Neural cell (in vitro differentiated cells): ENCODE data around the gene UGT2A2. TPM values are rescaled to one million over a fixed set of nuclear protein-coding genes. Genes with fewer than 3 reads are reported as not detected.

Experiments
- H2AFZ ChIP-seq: fragments of 200-600, 300-800 bp; sonication (generic), shearing (Covaris generic); 2 replicates; pipeline ENCODE4 v1.6.0; 2014; ENCODE audit warnings: low read depth, mild to moderate bottlenecking, antibody characterized with exemption, low read length, moderate library complexity
- H3F3A ChIP-seq: fragments of 200-600 bp; shearing (Covaris generic); 2 replicates; pipeline ENCODE4 v1.6.1; 2016; ENCODE audit warnings: mild to moderate bottlenecking, moderate library complexity, mixed read lengths, antibody characterized with exemption, low read length; ENCODE audit not compliant: insufficient read depth, poor library complexity, severe bottlenecking
- H3K27ac ChIP-seq: fragments of 200-600, 300-800 bp; sonication (generic), shearing (Covaris generic); 2 replicates; pipeline ENCODE4 v1.5.1; 2014; ENCODE audit warnings: mild to moderate bottlenecking, low read length, moderate library complexity
- H3K27me3 ChIP-seq: fragments of 300-800, 200-600 bp; sonication (generic), shearing (Covaris generic); 2 replicates; pipeline ENCODE4 v1.6.0; 2014; ENCODE audit warnings: mild to moderate bottlenecking, low read depth, low read length, moderate library complexity; ENCODE audit not compliant: insufficient read depth
- H3K36me3 ChIP-seq: fragments of 300-800, 200-600 bp; sonication (generic), shearing (Covaris generic); 2 replicates; pipeline ENCODE4 v1.5.1; 2014; ENCODE audit warnings: mild to moderate bottlenecking, antibody characterized with exemption, low read length, moderate library complexity; ENCODE audit not compliant: insufficient read depth
- H3K4me2 ChIP-seq: fragments of 300-800, 200-600 bp; sonication (generic), shearing (Covaris generic); 2 replicates; pipeline ENCODE4 v1.6.0; 2014; ENCODE audit warnings: mild to moderate bottlenecking, low read length
- H3K4me3 ChIP-seq: fragments of 300-800, 200-600 bp; sonication (generic), shearing (Covaris generic); 2 replicates; pipeline ENCODE4 v1.5.1; 2014; ENCODE audit warnings: mild to moderate bottlenecking, low read length, moderate library complexity
- H3K79me2 ChIP-seq: fragments of 200-600 bp; shearing (Covaris generic); replicated peaks from 2 replicates; pipeline ENCODE4 v1.6.0; 2014; ENCODE audit warnings: mild to moderate bottlenecking, low read length, moderate library complexity; ENCODE audit not compliant: insufficient read depth
- H3K9ac ChIP-seq: fragments of 300-800, 200-600 bp; sonication (generic), shearing (Covaris generic); 2 replicates; pipeline ENCODE4 v1.6.1; 2016; ENCODE audit warnings: mild to moderate bottlenecking, low read length, mixed read lengths
- H3K9me2 ChIP-seq: fragments of 200-600 bp; shearing (Covaris generic); 2 replicates; pipeline ENCODE4 v1.6.1; 2016; ENCODE audit warnings: mild to moderate bottlenecking, low read length, mixed read lengths; ENCODE audit not compliant: insufficient read depth
- H3K9me3 ChIP-seq: fragments of 200-600, 300-800 bp; sonication (generic), shearing (Covaris generic); 2 replicates; pipeline ENCODE4 v1.6.1; 2016; ENCODE audit warnings: mild to moderate bottlenecking, mixed run types, low read length, moderate library complexity, mixed read lengths
- H4K20me1 ChIP-seq: fragments of 200-600 bp; shearing (Covaris generic); 2 replicates; pipeline ENCODE4 v1.6.1; 2016; ENCODE audit warnings: mild to moderate bottlenecking, mixed run types; ENCODE audit not compliant: insufficient read depth
- CTCF ChIP-seq: fragments of 450-650 bp; IDR thresholded peaks from 2 replicates; pipeline ENCODE4 v1.5.1; 2014; ENCODE audit warnings: antibody characterized with exemption, mild to moderate bottlenecking, moderate library complexity; ENCODE audit not compliant: poor library complexity, severe bottlenecking
- EP300 ChIP-seq: fragments of 450-650 bp; conservative IDR thresholded peaks from 2 replicates; pipeline ENCODE4 v1.6.1; 2014; ENCODE audit warnings: antibody characterized with exemption, mild to moderate bottlenecking, moderate library complexity; ENCODE audit not compliant: poor library complexity, severe bottlenecking
- EZH2 ChIP-seq: fragments of 200-600, 300-800 bp; shearing (Covaris generic), sonication (generic); IDR thresholded peaks from 2 replicates; pipeline ENCODE4 v1.6.1; 2014; ENCODE audit warnings: antibody characterized with exemption, low read length, borderline replicate concordance, mild to moderate bottlenecking; ENCODE audit not compliant: insufficient read depth, poor library complexity, severe bottlenecking
- MXI1 ChIP-seq: fragments of 450-650 bp; conservative IDR thresholded peaks from 2 replicates; pipeline ENCODE4 v1.6.1; 2014; ENCODE audit warnings: antibody characterized with exemption, mild to moderate bottlenecking; ENCODE audit not compliant: poor library complexity, severe bottlenecking
- POLR2AphosphoS5 ChIP-seq: IDR thresholded peaks from 2 replicates; pipeline ENCODE4 v1.6.1; 2012
- RAD21 ChIP-seq: fragments of 450-650 bp; conservative IDR thresholded peaks from 2 replicates; pipeline ENCODE4 v1.6.1; 2014; ENCODE audit warnings: antibody characterized with exemption, mild to moderate bottlenecking, moderate library complexity
- REST ChIP-seq: IDR thresholded peaks from 2 replicates; pipeline ENCODE4 v1.6.1; 2012; ENCODE audit warnings: borderline replicate concordance
- SMC3 ChIP-seq: fragments of 450-650 bp; conservative IDR thresholded peaks from 2 replicates; pipeline ENCODE4 v1.6.1; 2014; ENCODE audit warnings: antibody characterized with exemption, mild to moderate bottlenecking, moderate library complexity; ENCODE audit not compliant: poor library complexity
- TAF1 ChIP-seq: IDR thresholded peaks from 2 replicates; pipeline ENCODE4 v1.6.1; 2012; ENCODE audit warnings: low read depth
- polyA plus RNA-seq: library from polyadenylated mRNA; depleted of rRNA; stranded (reverse); fragments of >200 nt; gene quantifications from 2 replicates; pipeline ENCODE4 v1.2.3, GENCODE V29; 2014

UGT2A2 gene
- polyA plus RNA-seq, 1 donor from 2014 or later, result not detected

- Histone ChIP-seq H3K79me2 (no peaks in the 10 kb centered on the region), H3K9ac (no peak overlapping the region), H3K4me3 (no peak overlapping the region), H2AFZ (no peak overlapping the region), H3K27ac (no peak overlapping the region), H3K4me2 (no peak overlapping the region), H3K9me2 (no peaks in the 10 kb centered on the region), H3K9me3 (no peaks in the 10 kb centered on the region), H4K20me1 (no peaks in the 10 kb centered on the region), H3F3A (no peaks in the 10 kb centered on the region), H3K27me3 (no peaks in the 10 kb centered on the region), H3K36me3 (no peaks in the 10 kb centered on the region)
- no peak for TF ChIP-seq SMC3
- TF ChIP-seq RAD21, result no peak
- no peak for TF ChIP-seq CTCF
- no peak for TF ChIP-seq EP300
- no peak for TF ChIP-seq POLR2AphosphoS5
- TF ChIP-seq MXI1, result no peak
- no peak for TF ChIP-seq REST
- no peak for TF ChIP-seq TAF1
- TF ChIP-seq EZH2, result no peak
Observed at GRCh38 chr4:69577245-69577644, 62.2 kb downstream of the UGT2A2 start.

- TF ChIP-seq RAD21, result no peak
- no peak for TF ChIP-seq EP300
- no peak for TF ChIP-seq POLR2AphosphoS5
- TF ChIP-seq MXI1, result no peak
- no peak for TF ChIP-seq SMC3
- no peak for TF ChIP-seq TAF1
- no peak for TF ChIP-seq CTCF
- no peak for TF ChIP-seq REST
- TF ChIP-seq EZH2, result no peak
- no peaks in the 10 kb centered on the region for H3K27me3 ChIP-seq
Observed at GRCh38 chr4:69576251-69576877, 63.1 kb downstream of the UGT2A2 start.

More at GRCh38 chr4:69576251-69576877, 63.1 kb downstream of the UGT2A2 start:
- H3K4me3 ChIP-seq, result no peak overlapping the region
- H3K27ac ChIP-seq, result no peak overlapping the region
- no peaks in the 10 kb centered on the region for H3K79me2 ChIP-seq
- no peaks in the 10 kb centered on the region for H4K20me1 ChIP-seq
- no peaks in the 10 kb centered on the region for H3K36me3 ChIP-seq
- H3K9ac ChIP-seq, result no peak overlapping the region
- H3K9me2 ChIP-seq, result no peaks in the 10 kb centered on the region
- no peak overlapping the region for H2AFZ ChIP-seq
- H3F3A ChIP-seq, result no peaks in the 10 kb centered on the region
- no peaks in the 10 kb centered on the region for H3K9me3 ChIP-seq
- no peak overlapping the region for H3K4me2 ChIP-seq
